Colonic mucosa (tissue), 4 donors: Measurements from ENCODE around the gene TTLL11. TPM values are rescaled to one million over a fixed set of nuclear protein-coding genes. Genes with fewer than 3 reads are reported as not detected.

Experiments
- DNase-seq: peaks from one replicate; pipeline ENCODE4 v3.0.0-alpha.2; 2020
- H3K27ac ChIP-seq: fragments of 200-600 bp; one replicate; pipeline ENCODE4 v1.8.0; 2021
- H3K27me3 ChIP-seq: fragments of 200-600 bp; one replicate; pipeline ENCODE4 v1.8.0; 2021
- H3K36me3 ChIP-seq: fragments of 200-600 bp; one replicate; pipeline ENCODE4 v1.8.0; 2021
- H3K4me1 ChIP-seq: fragments of 200-600 bp; one replicate; pipeline ENCODE4 v1.8.0; 2021; ENCODE audit warnings: mild to moderate bottlenecking
- H3K4me3 ChIP-seq: fragments of 200-600 bp; one replicate; pipeline ENCODE4 v1.8.0; 2021
- H3K9ac ChIP-seq, 2 donors: one replicate each; pipeline ENCODE4 v1.7.0; 2013; ENCODE audit warnings: control low read depth in 2 of 2, low read depth in 2 of 2, low read length in 2 of 2
- H3K9me3 ChIP-seq: fragments of 200-600 bp; one replicate; pipeline ENCODE4 v1.8.0; 2021
- intact Hi-C: fragments of 100-400 bp; cut with DNase I; formaldehyde crosslinking; loops from one replicate; pipeline ENCODE4 v1.14.1; 2022
- total RNA-seq, 2 donors: library from RNA; stranded (reverse); fragmentation: NEBNext Ultra II Directional in 1 of 2; extraction: Animal tissue kit (Norgen Biotek cat#: 25700) in 1 of 2; gene quantifications; one replicate each; pipeline ENCODE4 v1.2.1, GENCODE V29; 2021
- TF ChIP-seq, protein P1 (sequence below): fragments of 200-600 bp; IDR thresholded peaks from one replicate; pipeline ENCODE4 v1.8.0; 2022; ENCODE audit warnings: antibody characterized with exemption, mild to moderate bottlenecking
- donor health status: healthy.
- donor health status: DM: no; HTN: no; CAD: no.
- donor health status: DM: no; HTN: no; CAD: no.

TTLL11 gene
- total RNA-seq, 2 donors from 2014 or later = 5.1 to 5.5 TPM

DNA sequence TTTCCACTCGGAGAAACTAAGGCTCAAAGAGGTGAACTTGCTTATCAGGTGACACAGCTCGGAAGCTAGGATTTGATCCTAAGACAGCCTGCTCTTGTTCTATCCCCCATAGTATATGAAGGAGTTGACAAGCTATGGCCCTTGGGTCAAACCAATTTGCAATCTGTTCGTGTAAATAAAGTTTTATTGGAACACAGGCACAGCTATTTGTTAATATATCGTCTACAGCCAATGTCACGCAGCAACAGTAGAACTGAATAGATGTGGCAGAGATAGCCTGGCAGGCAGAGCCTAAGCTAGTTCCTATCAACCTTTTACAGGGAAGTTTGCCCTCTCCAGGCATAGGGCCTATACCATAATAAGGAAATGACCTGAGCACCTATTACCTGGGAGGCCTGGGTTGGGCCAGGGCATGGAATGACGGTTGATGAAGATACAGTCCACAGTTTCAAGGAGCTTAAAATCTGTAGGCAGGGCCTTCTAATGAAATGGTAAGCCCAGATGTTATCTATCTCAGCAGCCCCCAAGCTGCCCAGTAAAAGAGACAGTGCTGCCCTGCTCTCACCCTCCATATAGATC lies 179.0 kb downstream of the TTLL11 start:
- H3K36me3 ChIP-seq = no peaks in the 10 kb centered on the region
- peak overlapping the region; percentile 60 for H3K27ac ChIP-seq
- H3K4me3 ChIP-seq = no peak overlapping the region
- TF ChIP-seq, protein P1, sequence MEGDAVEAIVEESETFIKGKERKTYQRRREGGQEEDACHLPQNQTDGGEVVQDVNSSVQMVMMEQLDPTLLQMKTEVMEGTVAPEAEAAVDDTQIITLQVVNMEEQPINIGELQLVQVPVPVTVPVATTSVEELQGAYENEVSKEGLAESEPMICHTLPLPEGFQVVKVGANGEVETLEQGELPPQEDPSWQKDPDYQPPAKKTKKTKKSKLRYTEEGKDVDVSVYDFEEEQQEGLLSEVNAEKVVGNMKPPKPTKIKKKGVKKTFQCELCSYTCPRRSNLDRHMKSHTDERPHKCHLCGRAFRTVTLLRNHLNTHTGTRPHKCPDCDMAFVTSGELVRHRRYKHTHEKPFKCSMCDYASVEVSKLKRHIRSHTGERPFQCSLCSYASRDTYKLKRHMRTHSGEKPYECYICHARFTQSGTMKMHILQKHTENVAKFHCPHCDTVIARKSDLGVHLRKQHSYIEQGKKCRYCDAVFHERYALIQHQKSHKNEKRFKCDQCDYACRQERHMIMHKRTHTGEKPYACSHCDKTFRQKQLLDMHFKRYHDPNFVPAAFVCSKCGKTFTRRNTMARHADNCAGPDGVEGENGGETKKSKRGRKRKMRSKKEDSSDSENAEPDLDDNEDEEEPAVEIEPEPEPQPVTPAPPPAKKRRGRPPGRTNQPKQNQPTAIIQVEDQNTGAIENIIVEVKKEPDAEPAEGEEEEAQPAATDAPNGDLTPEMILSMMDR = no peak
- H3K9me3 ChIP-seq = no peaks in the 10 kb centered on the region
- peak; percentile 75 for DNase-seq
- no peaks in the 10 kb centered on the region for H3K4me1 ChIP-seq
- H3K9ac ChIP-seq = no peak overlapping the region
- intact Hi-C loops = no loop called here
- H3K27me3 ChIP-seq = no peaks in the 10 kb centered on the region

DNA sequence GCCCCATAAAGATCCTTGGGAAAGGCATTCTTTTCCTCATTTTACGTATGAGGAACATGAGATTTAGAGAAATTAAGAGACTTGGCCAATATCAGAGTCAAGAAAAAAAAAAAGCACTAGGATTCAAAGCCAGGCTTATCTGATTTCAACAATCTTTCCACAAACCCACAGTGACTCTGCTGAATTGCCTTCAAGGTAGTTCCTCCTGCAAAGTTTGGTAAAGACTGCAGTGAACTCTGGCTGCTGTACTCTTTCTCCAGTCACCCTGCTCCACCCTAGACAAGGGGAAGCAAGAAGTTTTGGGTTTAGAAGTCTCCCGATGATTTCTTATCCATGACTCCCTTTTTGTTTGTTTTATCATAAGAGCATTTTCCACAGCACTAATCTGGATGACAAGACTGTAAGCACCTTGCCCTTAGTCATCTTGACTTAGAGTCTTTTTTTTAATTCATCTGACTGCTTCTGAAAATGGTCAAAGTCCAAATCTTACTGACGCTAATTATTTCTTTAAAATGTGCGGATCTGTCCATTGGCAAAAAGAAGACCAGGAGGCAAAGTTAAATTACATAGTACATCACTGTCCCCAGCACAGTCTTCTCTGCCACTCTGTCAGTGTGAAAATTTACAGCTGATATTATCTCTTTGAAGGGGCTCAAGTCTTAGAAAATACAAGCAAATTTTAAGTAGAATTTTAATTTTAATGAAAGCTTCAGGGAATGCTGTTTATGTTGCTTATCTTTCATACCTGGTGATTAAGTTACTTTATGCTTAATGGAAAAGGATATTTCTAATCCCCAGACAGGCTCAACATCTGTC lies 180.1 kb downstream of the TTLL11 start:
- H3K9ac ChIP-seq = no peak overlapping the region
- no peak overlapping the region for H3K4me3 ChIP-seq
- no peaks in the 10 kb centered on the region for H3K9me3 ChIP-seq
- H3K27me3 ChIP-seq = no peaks in the 10 kb centered on the region
- DNase-seq = no peak
- H3K27ac ChIP-seq = no peak overlapping the region
- intact Hi-C loops = no loop called here
- H3K4me1 ChIP-seq = no peaks in the 10 kb centered on the region
- no peaks in the 10 kb centered on the region for H3K36me3 ChIP-seq
- TF ChIP-seq, protein P1 = no peak

DNA sequence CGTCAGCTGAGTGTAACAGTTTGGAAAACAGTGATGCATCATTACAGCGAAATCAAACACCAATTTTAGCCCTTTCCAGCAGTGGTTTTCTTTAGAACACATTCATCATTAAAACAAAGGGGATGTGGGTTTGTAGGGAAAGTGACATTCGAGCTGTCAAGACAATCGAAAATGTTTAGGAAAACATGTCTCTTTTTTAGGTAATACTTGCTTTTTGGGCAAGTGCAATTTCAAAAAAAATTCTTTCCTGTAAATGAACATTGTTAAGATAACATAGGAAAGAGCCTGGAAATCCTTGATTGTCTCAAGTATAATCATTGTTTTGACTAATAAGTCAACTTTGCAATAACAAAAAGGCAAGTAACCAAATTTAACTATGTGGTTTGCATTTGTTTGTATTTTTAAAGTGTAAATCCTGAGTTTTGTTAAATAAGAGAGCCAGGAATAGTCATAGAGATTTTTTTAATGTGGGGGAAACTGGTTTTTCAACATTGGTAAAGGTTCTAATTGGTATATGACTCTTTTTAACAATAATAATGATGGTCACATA lies 182.5 kb downstream of the TTLL11 start:
- no peak for DNase-seq
- TF ChIP-seq, protein P1 = no peak
- no peak overlapping the region for H3K27ac ChIP-seq
- no peaks in the 10 kb centered on the region for H3K4me1 ChIP-seq
- H3K36me3 ChIP-seq = no peaks in the 10 kb centered on the region
- intact Hi-C loops = no loop called here
- H3K9ac ChIP-seq = no peak overlapping the region
- no peaks in the 10 kb centered on the region for H3K27me3 ChIP-seq
- H3K4me3 ChIP-seq = no peak overlapping the region
- H3K9me3 ChIP-seq = no peaks in the 10 kb centered on the region

DNA sequence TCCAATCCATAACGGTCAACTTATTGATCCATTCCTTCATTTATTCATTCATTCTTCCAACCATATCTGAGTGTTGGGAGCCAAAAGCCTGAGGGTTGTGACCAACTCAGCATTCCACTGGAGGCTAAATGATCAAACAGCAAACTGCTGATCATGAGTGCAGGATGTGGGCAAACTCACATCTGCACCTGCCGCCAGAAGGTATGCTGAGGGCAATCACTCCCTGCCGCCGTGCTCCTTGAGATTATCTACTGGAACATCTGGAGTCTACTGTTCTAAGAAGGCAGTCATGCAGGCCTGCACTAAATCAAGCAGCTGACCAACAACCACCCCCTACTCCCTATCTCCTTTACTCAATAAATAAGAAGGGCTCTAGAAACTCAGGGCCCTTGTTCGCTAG lies 184.0 kb downstream of the TTLL11 start:
- Histone ChIP-seq H3K9ac (no peak overlapping the region), H3K4me1 (no peaks in the 10 kb centered on the region), H3K27ac (no peak overlapping the region), H3K4me3 (no peak overlapping the region), H3K36me3 (no peaks in the 10 kb centered on the region), H3K9me3 (no peaks in the 10 kb centered on the region), H3K27me3 (no peaks in the 10 kb centered on the region)
- DNase-seq = no peak
- TF ChIP-seq, protein P1 = no peak
- intact Hi-C loops = no loop called here

DNA sequence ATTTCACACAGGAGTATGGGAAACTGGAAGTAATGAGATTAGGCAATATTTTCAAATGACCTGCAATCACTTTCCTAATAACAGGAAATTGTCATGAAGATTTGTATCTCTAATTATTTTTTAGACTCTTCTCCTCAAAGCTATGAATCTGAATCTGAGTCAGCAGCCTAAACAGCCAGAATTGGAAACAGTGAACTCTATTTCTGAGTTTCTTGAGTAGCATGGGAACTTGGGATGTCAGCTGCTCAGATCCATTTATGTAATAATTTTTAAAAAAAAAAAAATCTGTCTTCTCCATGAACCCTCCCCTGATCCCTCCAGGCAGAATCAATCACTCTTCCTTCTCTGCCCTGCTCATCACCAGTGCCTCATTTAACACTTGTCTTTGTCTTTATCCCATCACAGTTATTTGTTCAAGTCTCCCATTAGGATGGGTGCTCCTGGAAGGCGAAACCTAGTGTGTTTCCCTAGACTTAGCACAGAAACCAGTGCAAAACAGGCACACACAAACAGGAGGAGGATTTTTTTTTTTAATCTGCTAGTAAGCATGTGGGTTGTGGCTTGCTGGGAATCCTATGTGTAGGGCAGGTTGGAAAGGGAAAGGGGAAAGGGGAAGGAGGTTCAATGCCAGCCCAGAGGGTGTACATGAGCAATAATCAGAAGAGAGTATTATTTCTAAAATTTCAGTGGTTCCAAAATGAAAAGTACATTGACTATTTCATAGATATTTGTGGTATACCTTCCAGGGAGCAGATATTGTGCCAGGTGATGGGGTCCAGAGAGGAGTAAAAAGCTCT lies 186.8 kb downstream of the TTLL11 start:
- TF ChIP-seq, protein P1 = no peak
- no peaks in the 10 kb centered on the region for H3K36me3 ChIP-seq
- no peak overlapping the region for H3K9ac ChIP-seq
- intact Hi-C loops = no loop called here
- H3K4me1 ChIP-seq = no peaks in the 10 kb centered on the region
- H3K4me3 ChIP-seq = no peak overlapping the region
- DNase-seq = no peak
- no peaks in the 10 kb centered on the region for H3K27me3 ChIP-seq
- no peak overlapping the region for H3K27ac ChIP-seq
- no peaks in the 10 kb centered on the region for H3K9me3 ChIP-seq
